Endometrium (tissue), 2 donors: ENCODE measurements around the gene PPM1J.
"Not testable (repeated sequence)": the region's sequence is repeated elsewhere in the genome, so short reads cannot be mapped to it uniquely, and the experiment has no call there.

Experiments used
- FAIRE-seq: peaks from 2 replicates; lab custom pipeline; 2012; peaks lifted over from hg19 to GRCh38; lab: Jason Lieb, UNC
- donor health status: control.
- donor health status: control.

The PPM1J gene, protein sequence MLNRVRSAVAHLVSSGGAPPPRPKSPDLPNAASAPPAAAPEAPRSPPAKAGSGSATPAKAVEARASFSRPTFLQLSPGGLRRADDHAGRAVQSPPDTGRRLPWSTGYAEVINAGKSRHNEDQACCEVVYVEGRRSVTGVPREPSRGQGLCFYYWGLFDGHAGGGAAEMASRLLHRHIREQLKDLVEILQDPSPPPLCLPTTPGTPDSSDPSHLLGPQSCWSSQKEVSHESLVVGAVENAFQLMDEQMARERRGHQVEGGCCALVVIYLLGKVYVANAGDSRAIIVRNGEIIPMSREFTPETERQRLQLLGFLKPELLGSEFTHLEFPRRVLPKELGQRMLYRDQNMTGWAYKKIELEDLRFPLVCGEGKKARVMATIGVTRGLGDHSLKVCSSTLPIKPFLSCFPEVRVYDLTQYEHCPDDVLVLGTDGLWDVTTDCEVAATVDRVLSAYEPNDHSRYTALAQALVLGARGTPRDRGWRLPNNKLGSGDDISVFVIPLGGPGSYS

GRCh38 chr1:112715264-112716053 is at the start of gene PPM1J:
Gene PPM1J (minus strand): TSS chr1:112715332. CDS start chr1:112715301, 31 bp downstream.
- no peak for FAIRE-seq

DNA sequence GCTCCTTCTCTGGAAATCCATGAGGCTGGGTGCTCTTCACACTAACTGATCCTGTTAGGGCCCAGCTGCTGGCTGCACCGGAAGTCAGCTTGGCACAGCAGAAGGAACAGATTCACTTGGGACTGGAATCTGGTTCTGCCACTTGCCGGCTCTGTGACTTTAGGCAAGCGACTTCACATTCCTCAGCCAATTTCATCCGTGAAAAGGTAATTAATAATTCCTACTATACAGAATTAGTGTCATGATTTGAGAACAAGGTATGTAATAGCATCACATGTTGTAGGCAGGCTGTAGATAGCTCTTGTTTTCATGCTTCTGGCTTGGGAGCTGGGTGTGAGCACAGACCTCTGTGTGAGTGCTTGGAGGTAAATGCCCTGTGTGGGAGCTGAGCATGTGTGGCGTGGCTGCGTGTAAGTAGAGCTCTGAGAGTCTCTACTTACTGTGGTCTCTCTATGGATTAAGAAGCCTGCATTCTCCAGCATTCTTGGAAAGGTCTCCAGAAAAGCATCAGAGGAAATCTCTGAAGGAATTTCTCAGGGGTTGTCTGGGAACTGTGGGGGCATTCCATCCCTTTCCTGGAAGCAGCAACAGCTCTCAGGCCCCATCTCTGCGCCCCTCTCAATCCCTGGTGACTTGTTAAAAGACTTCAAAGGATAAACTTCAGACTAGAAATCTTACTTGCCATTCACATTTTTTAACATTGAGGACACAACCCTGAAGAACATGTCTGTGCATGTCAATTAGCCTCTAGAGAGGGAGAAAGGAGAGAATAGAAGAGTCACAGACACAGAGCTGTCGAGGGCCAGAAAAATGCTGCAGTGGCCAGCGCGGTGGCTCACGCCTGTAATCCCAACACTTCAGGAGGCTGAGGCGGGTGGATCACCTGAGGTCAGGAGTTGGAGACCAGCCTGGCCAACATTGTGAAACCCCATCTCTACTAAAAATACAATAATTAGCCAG is 47.7 kb upstream of the PPM1J start:
- no peak for FAIRE-seq

GRCh38 chr1:112761714-112762480 is 46.8 kb upstream of the PPM1J start:
- FAIRE-seq, result no peak

- no peak for FAIRE-seq
These were observed 44.1 kb upstream of the PPM1J start for GRCh38 chr1:112759228-112759627.

- no peak for FAIRE-seq
These were observed 39.0 kb upstream of the PPM1J start for GRCh38 chr1:112754116-112754628.

DNA sequence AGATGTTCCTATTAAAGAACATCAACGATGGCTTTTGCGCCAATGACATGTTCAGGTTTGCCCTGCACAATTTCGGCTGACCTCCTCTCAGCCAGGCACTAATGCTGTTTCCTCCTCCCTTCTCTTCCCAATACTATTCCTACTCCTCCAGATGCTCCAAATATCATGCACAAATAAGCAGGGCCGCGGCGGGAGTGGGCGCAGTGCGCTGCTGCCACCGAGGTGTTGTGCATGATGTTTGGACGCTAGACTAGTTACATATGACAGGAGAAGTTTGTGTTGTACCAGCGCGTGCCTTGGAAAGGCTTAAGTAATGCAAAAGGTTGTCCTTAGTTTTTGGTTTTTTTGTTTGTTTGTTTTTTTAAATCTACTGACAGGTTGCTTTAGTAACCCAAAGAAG is 33.3 kb upstream of the PPM1J start:
- FAIRE-seq, result no peak

- FAIRE-seq, result no peak
These were observed 29.0 kb upstream of the PPM1J start for GRCh38 chr1:112744009-112744578.

- no peak for FAIRE-seq
These were observed 28.3 kb upstream of the PPM1J start for GRCh38 chr1:112743174-112744008.

DNA sequence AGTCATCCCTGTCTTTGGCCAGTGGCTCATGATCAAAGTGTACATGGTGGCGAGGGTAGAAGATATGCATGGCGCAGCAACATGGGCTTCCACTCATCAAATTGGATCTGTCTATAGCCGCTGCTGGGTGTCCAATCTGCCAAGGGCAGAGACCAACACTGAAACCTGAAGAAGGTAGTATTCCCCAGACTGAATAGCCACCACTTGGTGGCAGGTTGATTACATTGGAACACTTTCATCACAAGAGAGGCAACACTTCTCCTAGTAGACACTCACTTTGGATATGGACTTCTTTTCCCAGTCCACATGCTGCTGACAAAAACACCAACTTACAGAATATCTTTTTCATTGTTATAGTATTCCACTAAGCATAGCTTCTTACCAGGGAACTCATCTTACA is 22.4 kb upstream of the PPM1J start:
- no peak for FAIRE-seq

- FAIRE-seq, result no peak
These were observed 20.6 kb upstream of the PPM1J start for GRCh38 chr1:112735752-112736151.

DNA sequence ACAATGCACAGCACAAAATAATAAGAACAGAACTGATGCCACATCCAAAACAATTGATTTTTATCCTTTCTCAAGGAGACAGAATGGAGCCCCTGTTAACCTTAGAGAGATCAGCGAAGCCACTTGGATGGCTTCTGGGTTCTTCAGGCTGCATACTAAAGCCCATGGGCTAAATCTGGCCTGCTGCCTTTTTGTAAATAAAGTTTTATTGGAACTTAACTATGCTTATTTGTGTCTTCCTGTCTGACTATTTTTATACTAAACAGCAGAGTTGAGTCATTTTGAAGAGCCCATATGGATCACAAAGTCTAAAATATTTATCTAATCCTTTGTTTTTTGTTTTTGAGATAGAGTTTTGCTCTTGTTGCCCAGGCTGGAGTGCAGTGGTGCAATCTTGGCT is 16.3 kb upstream of the PPM1J start:
- FAIRE-seq, result no peak

- no peak for FAIRE-seq
These were observed 14.8 kb upstream of the PPM1J start for GRCh38 chr1:112729909-112730308.

DNA sequence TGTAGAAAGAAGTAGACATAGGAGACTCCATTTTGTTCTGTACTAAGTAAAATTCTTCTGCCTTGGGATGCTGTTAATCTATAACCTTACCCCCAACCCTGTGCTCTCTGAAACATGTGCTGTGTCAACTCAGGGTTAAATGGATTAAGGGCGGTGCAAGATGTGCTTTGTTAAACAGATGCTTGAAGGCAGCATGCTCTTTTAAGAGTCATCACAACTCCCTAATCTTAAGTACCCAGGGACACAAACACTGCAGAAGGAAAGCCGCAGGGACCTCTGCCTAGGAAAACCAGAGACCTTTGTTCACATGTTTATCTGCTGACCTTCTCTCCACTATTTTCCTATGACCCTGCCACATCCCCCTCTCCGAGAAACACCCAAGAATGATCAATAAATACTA is 13.9 kb upstream of the PPM1J start:
- FAIRE-seq, result not testable (repeated sequence)

DNA sequence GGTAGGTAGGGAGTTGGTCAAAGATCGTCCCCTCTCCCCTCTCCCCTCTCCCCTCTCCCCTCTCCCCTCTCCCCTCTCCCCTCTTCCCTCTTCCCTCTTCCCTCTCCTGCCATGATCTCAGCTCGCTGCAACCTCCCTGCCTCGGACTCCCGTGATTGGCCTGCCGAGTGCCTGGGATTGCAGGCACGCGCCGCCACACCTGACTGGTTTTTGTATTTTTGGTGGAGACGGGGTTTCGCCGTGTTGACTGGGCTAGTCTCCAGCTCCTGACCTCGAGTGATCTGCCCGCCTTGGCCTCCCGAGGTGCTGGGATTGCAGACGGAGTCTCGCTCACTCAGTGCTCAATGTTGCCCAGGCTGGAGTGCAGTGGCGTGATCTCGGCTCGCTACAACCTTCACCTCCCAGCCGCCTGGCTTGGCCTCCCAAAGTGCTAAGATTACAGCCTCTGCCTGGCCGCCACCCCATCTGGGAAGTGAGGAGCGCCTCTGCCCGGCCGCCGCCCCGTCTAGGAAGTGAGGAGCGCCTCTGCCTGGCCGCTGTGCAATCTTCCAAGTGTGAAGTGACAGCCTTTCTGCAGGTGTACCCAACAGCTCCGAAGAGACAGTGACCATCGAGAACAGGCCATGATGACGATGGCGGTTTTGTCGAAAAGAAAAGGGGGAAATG is 13.3 kb upstream of the PPM1J start:
- FAIRE-seq, result not testable (repeated sequence)

DNA sequence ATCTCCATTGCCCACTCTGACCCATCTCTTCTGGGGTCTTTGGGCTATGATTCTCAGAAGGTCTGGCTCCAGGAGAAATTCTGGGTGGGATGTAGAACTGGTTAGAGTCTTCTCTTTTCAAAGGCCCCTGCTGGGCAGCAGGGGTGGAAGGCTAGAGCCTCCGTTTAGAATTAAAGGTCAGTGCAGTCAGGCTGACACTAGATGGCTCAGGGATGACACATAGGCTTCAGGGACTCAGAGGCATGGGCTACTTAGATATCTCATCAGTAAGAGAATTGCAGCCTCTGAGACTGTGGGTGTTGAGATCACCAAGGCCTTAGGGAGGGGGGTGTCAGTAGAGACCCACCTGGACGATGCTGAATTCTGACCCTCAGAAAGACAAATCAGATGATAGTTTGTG is 12.6 kb upstream of the PPM1J start:
- FAIRE-seq, result no peak

DNA sequence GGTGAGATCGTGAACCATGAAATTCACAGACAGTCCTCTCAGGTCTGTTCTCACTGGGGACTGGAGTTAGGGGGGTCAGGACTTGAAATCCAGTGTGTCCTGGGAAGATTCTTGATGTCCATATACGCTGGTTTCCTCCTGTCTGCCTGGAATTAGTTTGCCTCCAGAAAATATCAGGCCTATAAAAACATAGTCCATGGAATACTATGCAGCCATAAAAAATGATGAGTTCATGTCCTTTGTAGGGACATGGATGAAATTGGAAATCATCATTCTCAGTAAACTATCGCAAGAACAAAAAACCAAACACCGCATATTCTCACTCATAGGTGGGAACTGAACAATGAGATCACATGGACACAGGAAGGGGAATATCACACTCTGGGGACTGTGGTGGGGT is 9.1 kb upstream of the PPM1J start:
- not testable (repeated sequence) for FAIRE-seq

DNA sequence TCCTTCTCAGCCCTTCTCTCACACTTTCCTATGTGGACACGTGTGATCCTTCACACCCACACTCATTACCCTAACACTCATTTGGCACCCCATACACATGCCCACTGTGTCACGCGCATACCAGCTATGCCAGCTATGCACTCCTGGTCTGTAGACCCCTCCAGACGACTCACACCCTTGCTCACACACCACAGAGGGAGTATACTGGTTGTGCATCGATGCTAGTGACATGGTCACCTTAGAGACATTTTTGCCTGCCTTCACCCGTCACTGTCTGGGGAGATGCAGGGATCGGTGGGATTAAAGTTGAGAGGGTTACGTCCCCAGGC is 8.3 kb upstream of the PPM1J start:
- no peak for FAIRE-seq

- FAIRE-seq, result no peak
These were observed 7.7 kb upstream of the PPM1J start for GRCh38 chr1:112722601-112723510.
